HG03039 (cell line): ENCODE measurements around the gene ADAM22.

Experiments
- ATAC-seq: cut with Tn5 transposase; IDR thresholded peaks from one replicate; pipeline ENCODE4 v1.9.1; 2021; ENCODE audit warnings: mild to moderate bottlenecking, moderate library complexity; ENCODE audit not compliant: unreplicated experiment

The ADAM22 gene

GRCh38 chr7:87948371-87948770, 14.3 kb downstream of the ADAM22 start:
- ATAC-seq: no peak

GRCh38 chr7:87959336-87959735, 25.3 kb downstream of the ADAM22 start:
- ATAC-seq: no peak

GRCh38 chr7:87960239-87960638, 26.2 kb downstream of the ADAM22 start:
- no peak for ATAC-seq

- no peak for ATAC-seq
These were observed 27.7 kb downstream of the ADAM22 start for GRCh38 chr7:87961754-87962153.

GRCh38 chr7:87966271-87966670, 32.2 kb downstream of the ADAM22 start:
- no peak for ATAC-seq

GRCh38 chr7:87968021-87968420, 34.0 kb downstream of the ADAM22 start:
- no peak for ATAC-seq

GRCh38 chr7:87982116-87982515, 48.1 kb downstream of the ADAM22 start:
- no peak for ATAC-seq

GRCh38 chr7:87984088-87984487, 50.0 kb downstream of the ADAM22 start:
- no peak for ATAC-seq

GRCh38 chr7:87993269-87993668, 59.2 kb downstream of the ADAM22 start:
- ATAC-seq: no peak

GRCh38 chr7:87999261-87999660, 65.2 kb downstream of the ADAM22 start:
- ATAC-seq: no peak

- ATAC-seq: no peak
These were observed 67.9 kb downstream of the ADAM22 start for GRCh38 chr7:88001744-88002530.

GRCh38 chr7:88002617-88003016, 68.6 kb downstream of the ADAM22 start:
- no peak for ATAC-seq

GRCh38 chr7:88003581-88003980, 69.5 kb downstream of the ADAM22 start:
- no peak for ATAC-seq

- ATAC-seq: no peak
These were observed 71.1 kb downstream of the ADAM22 start for GRCh38 chr7:88005191-88005590.

GRCh38 chr7:88009651-88010050, 75.6 kb downstream of the ADAM22 start:
- no peak for ATAC-seq

GRCh38 chr7:88012086-88012485, 78.0 kb downstream of the ADAM22 start:
- ATAC-seq: no peak

GRCh38 chr7:88013981-88014380, 79.9 kb downstream of the ADAM22 start:
- ATAC-seq: no peak

GRCh38 chr7:88014581-88014980, 80.5 kb downstream of the ADAM22 start:
- ATAC-seq: no peak

- ATAC-seq: no peak
These were observed 81.3 kb downstream of the ADAM22 start for GRCh38 chr7:88015309-88015708.

- no peak for ATAC-seq
These were observed 84.5 kb downstream of the ADAM22 start for GRCh38 chr7:88018501-88018900.

GRCh38 chr7:88020953-88021665, 87.1 kb downstream of the ADAM22 start:
- ATAC-seq: no peak

- no peak for ATAC-seq
These were observed 93.7 kb downstream of the ADAM22 start for GRCh38 chr7:88027724-88028123.
